ENCODE data around the gene FNDC10.
"Not testable (repeated sequence)": the region's sequence is repeated elsewhere in the genome, so short reads cannot be mapped to it uniquely, and the experiment has no call there.

FNDC10 gene

GRCh38 chr1:1598051-1598719, 1.8 kb downstream of the FNDC10 start:
- no peak for DNase-seq (ENCODE audit: low read depth, low spot score)
- Histone ChIP-seq H3K9me3 (ENCODE audit: insufficient read depth, low read length) (no peaks in the 10 kb centered on the region), H3K36me3 (ENCODE audit: insufficient read depth, insufficient read length, low read length) (no peaks in the 10 kb centered on the region), H3K4me3 (ENCODE audit: insufficient read length, low read depth) (no peak overlapping the region), H3K4me1 (ENCODE audit: insufficient read depth, insufficient read length) (peaks cover 33% of the 10 kb centered on the region), H3K9ac (ENCODE audit: insufficient read length, low read depth) (peak overlapping the region; percentile 46), H3K27me3 (ENCODE audit: insufficient read depth, insufficient read length) (peaks cover 23% of the 10 kb centered on the region)
- no peak for TF ChIP-seq ZNF274 (IDR thresholded peaks at IDR 0.05; ENCODE audit: low read depth, low read length)
- TF ChIP-seq YY1 (IDR thresholded peaks at IDR 0.05; ENCODE audit: insufficient read depth, insufficient read length) = no peak
- no peak for TF ChIP-seq SUZ12 (IDR thresholded peaks at IDR 0.05; ENCODE audit: extremely low read depth, insufficient read depth, insufficient read length)

- peaks cover 23% of the 10 kb centered on the region for H3K27me3 ChIP-seq (ENCODE audit: insufficient read depth, insufficient read length)
- H3K4me3 ChIP-seq (ENCODE audit: insufficient read length, low read depth) = peak overlapping the region; percentile 12
- H3K36me3 ChIP-seq (ENCODE audit: insufficient read depth, insufficient read length, low read length) = no peaks in the 10 kb centered on the region
- H3K4me1 ChIP-seq (ENCODE audit: insufficient read depth, insufficient read length) = peaks cover 32% of the 10 kb centered on the region
- H3K9ac ChIP-seq (ENCODE audit: insufficient read length, low read depth) = peak overlapping the region; percentile 51
- no peaks in the 10 kb centered on the region for H3K9me3 ChIP-seq (ENCODE audit: insufficient read depth, low read length)
- TF ChIP-seq SUZ12 (IDR thresholded peaks at IDR 0.05; ENCODE audit: extremely low read depth, insufficient read depth, insufficient read length) (no peak), YY1 (IDR thresholded peaks at IDR 0.05; ENCODE audit: insufficient read depth, insufficient read length) (no peak), ZNF274 (IDR thresholded peaks at IDR 0.05; ENCODE audit: low read depth, low read length) (no peak)
- DNase-seq (ENCODE audit: low read depth, low spot score) = no peak
Observed at GRCh38 chr1:1597275-1597930, 2.5 kb downstream of the FNDC10 start.

- no peak for DNase-seq (ENCODE audit: low read depth, low spot score)
- Histone ChIP-seq H3K9ac (ENCODE audit: insufficient read length, low read depth) (peak overlapping the region; percentile 51), H3K4me1 (ENCODE audit: insufficient read depth, insufficient read length) (peaks cover 30% of the 10 kb centered on the region), H3K36me3 (ENCODE audit: insufficient read depth, insufficient read length, low read length) (no peaks in the 10 kb centered on the region), H3K4me3 (ENCODE audit: insufficient read length, low read depth) (no peak overlapping the region), H3K27me3 (ENCODE audit: insufficient read depth, insufficient read length) (peaks cover 20% of the 10 kb centered on the region), H3K9me3 (ENCODE audit: insufficient read depth, low read length) (no peaks in the 10 kb centered on the region)
- TF ChIP-seq ZNF274 (IDR thresholded peaks at IDR 0.05; ENCODE audit: low read depth, low read length) (no peak), YY1 (IDR thresholded peaks at IDR 0.05; ENCODE audit: insufficient read depth, insufficient read length) (no peak), SUZ12 (IDR thresholded peaks at IDR 0.05; ENCODE audit: extremely low read depth, insufficient read depth, insufficient read length) (no peak)
Observed at GRCh38 chr1:1596493-1597274, 3.3 kb downstream of the FNDC10 start.

- peaks cover 25% of the 10 kb centered on the region for H3K4me1 ChIP-seq (ENCODE audit: insufficient read depth, insufficient read length)
Observed at GRCh38 chr1:1595341-1595740, 4.6 kb downstream of the FNDC10 start.

GRCh38 chr1:1594602-1595260, 5.2 kb downstream of the FNDC10 start:
- Histone ChIP-seq H3K9me3 (ENCODE audit: insufficient read depth, low read length) (no peaks in the 10 kb centered on the region), H3K4me3 (ENCODE audit: insufficient read length, low read depth) (no peak overlapping the region), H3K36me3 (ENCODE audit: insufficient read depth, insufficient read length, low read length) (no peaks in the 10 kb centered on the region), H3K27me3 (ENCODE audit: insufficient read depth, insufficient read length) (peaks cover 7% of the 10 kb centered on the region), H3K9ac (ENCODE audit: insufficient read length, low read depth) (no peak overlapping the region), H3K4me1 (ENCODE audit: insufficient read depth, insufficient read length) (peaks cover 25% of the 10 kb centered on the region)
- DNase-seq (ENCODE audit: low read depth, low spot score) = no peak
- TF ChIP-seq YY1 (IDR thresholded peaks at IDR 0.05; ENCODE audit: insufficient read depth, insufficient read length) = no peak
- TF ChIP-seq ZNF274 (IDR thresholded peaks at IDR 0.05; ENCODE audit: low read depth, low read length) = no peak
- TF ChIP-seq SUZ12 (IDR thresholded peaks at IDR 0.05; ENCODE audit: extremely low read depth, insufficient read depth, insufficient read length) = no peak

More at GRCh38 chr1:1595341-1595740, 4.6 kb downstream of the FNDC10 start:
- not testable (repeated sequence) for H3K36me3 ChIP-seq (ENCODE audit: insufficient read depth, insufficient read length, low read length); H3K9ac ChIP-seq (ENCODE audit: insufficient read length, low read depth); H3K27me3 ChIP-seq (ENCODE audit: insufficient read depth, insufficient read length); DNase-seq (ENCODE audit: low read depth, low spot score); H3K9me3 ChIP-seq (ENCODE audit: insufficient read depth, low read length); H3K4me3 ChIP-seq (ENCODE audit: insufficient read length, low read depth)

- H3K4me1 ChIP-seq (ENCODE audit: insufficient read depth, insufficient read length) = peaks cover 22% of the 10 kb centered on the region
- H3K9me3 ChIP-seq (ENCODE audit: insufficient read depth, low read length) = no peaks in the 10 kb centered on the region
- no peak overlapping the region for H3K4me3 ChIP-seq (ENCODE audit: insufficient read length, low read depth)
- TF ChIP-seq ZNF274 (IDR thresholded peaks at IDR 0.05; ENCODE audit: low read depth, low read length) (no peak), YY1 (IDR thresholded peaks at IDR 0.05; ENCODE audit: insufficient read depth, insufficient read length) (no peak), SUZ12 (IDR thresholded peaks at IDR 0.05; ENCODE audit: extremely low read depth, insufficient read depth, insufficient read length) (no peak)
- no peak for DNase-seq (ENCODE audit: low read depth, low spot score)
- peak overlapping the region; percentile 5 for H3K9ac ChIP-seq (ENCODE audit: insufficient read length, low read depth)
- peaks cover 7% of the 10 kb centered on the region for H3K27me3 ChIP-seq (ENCODE audit: insufficient read depth, insufficient read length)
- no peaks in the 10 kb centered on the region for H3K36me3 ChIP-seq (ENCODE audit: insufficient read depth, insufficient read length, low read length)
Observed at GRCh38 chr1:1593834-1594601, 5.9 kb downstream of the FNDC10 start.
